GM21447 (cell line): ENCODE measurements around the gene PTPRH.
A peak's percentile ranks its signal among the peaks of the same experiment; 100 is the strongest.
"Not testable (repeated sequence)": the region's sequence is repeated elsewhere in the genome, so short reads cannot be mapped to it uniquely, and the experiment has no call there.

Source experiments
- ATAC-seq: cut with Tn5 transposase; IDR thresholded peaks from one replicate; pipeline ENCODE4 v1.9.1; 2021; ENCODE audit not compliant: unreplicated experiment

The PTPRH gene

DNA sequence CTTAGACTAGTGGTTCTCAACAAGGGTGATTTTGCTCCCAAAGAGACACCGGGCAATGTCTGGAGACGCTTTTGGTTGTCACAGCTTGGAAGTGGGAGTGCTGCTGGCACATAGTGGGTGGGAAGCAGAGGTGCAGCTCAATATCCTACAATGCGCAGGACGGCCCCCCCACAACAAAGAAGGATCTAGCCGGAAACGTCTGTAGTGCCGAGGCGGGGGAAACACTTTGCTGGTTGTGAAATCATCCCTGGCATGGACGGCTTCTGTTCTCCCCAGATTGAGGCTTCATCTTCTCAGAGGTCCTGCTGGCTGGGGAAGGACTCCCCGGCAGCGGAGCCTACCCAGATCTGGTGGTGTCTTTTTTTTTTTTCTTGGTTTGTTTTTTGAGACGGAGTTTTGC is 15.8 kb downstream of the PTPRH start:
- no peak for ATAC-seq

DNA sequence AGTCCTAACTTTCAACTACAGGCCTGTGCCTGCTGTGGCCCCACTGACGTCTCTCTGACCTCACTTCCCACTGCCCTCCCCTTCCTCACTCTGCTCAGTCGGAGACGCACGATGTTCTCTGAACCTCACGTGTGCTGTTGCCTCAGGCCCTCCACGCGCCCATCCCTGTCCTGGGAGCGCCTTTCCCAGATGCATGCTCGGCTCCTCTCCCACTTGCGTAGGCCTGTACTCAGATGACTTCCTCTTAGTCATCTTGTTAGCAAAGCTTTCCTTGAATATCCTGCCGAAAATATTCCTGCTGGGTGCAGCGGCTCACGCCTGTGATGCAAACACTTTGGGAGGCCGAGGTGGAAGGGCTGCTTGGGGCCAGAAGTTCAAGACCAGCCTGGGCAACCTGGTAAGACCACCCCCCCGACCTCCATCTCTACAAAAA is 19.9 kb downstream of the PTPRH start:
- no peak for ATAC-seq

DNA sequence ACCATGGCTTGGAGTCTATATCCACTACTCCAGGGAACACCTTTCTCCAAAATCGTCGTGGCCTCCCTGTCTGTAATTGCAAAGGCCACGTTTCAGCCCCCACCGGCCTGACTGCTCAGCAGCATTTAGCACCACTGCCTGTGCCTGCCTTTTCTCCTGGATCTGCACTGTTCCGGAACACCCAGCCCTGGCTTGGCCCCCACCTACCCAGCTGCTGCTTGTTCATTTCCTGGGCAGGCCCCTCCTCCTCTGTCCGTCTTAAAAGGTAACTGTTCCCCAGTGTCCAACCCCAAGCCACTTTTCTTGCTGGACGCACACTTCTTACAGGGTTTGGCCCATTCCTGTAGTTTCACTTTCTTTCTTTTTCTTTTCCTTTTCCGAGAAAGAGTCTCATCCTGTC is 20.7 kb downstream of the PTPRH start:
- no peak for ATAC-seq

DNA sequence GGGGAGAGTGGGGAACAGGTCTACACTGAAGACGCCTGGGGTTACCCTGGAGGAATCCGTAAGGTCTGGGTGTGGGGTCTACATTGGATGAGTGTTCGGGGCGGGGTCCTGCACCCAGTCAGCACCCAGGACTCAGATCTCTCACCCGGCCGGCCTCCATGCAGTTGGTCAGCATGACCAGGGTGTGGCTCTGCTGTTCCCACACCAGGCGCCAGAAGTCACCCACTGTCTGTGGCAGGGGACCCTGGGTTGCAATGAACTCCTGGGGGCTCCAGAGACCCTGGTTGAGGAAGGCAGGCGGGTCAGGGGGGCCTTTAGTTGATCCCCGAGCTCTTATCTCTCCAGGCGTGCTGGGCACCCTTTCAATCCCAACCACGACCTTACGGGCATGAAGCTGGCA is 23.2 kb downstream of the PTPRH start:
- ATAC-seq, result no peak

DNA sequence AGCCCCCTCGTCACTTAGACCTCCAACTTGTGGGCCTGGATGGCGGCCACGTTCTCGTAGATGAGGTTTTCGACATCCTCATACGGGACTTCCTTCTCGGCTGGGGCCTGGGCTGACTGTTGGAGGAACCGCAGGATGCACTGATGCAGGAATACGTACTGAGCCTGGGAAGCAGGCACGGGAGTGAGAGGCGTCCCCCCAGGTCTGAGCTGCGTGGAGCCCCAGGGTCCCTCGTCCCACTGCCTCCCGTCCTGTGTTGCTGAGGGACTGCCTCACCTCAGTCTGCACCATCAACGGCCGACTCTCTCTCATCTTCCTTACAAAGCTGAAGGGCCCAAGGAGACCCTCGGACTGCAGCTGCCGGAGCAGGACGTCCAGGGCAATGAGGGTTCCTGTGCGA is 27.6 kb downstream of the PTPRH start:
- no peak for ATAC-seq

DNA sequence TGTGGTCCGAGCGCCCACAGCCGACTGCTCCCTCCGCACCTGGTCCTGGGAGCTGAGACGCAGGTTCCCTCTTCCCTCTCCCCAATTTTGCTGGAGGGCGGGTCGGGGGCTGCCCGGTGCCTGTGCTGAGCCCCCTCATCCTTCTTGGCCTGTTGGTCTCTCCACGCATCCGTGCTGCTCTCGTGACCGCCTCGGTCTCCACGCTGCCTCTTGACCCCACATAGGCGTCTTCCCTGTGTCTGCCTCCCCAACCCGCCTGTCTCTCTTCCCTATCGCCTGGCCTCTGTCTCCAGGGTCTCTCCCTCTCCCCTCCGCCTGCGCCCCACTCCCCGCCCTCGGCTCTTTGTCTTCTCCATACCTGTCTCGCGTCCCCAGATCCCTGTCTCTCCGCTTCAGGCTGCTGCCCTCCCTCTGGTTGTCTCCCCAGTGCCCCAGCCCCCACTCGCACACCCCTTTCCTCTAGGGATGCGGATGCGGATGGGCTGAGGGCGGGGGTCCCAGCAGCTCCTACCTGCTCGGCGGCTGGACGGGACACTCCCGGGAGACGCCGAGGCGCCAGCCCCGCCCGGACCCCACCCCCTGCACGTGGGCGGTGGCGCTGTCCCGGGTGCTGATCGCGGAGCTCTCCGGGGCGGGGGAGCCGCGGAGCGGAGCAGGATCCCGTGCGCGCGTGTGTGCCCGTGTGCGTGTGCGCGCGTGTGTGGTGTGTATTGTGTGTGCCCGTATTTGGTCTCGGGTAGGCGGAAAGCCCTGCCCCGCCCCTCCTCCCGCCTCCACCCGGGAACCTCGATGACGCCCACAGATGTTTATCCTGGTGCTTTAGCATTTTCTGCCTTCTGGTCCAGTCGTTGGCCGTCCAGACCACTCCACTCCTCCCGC is 29.5 kb downstream of the PTPRH start, which contains the start of gene SYT5:
SYT5 (minus strand) TSS at position 684 of the 879 bp plus-strand sequence. CDS start 1,248 bp downstream, outside the sequence.
- ATAC-seq, result no peak

DNA sequence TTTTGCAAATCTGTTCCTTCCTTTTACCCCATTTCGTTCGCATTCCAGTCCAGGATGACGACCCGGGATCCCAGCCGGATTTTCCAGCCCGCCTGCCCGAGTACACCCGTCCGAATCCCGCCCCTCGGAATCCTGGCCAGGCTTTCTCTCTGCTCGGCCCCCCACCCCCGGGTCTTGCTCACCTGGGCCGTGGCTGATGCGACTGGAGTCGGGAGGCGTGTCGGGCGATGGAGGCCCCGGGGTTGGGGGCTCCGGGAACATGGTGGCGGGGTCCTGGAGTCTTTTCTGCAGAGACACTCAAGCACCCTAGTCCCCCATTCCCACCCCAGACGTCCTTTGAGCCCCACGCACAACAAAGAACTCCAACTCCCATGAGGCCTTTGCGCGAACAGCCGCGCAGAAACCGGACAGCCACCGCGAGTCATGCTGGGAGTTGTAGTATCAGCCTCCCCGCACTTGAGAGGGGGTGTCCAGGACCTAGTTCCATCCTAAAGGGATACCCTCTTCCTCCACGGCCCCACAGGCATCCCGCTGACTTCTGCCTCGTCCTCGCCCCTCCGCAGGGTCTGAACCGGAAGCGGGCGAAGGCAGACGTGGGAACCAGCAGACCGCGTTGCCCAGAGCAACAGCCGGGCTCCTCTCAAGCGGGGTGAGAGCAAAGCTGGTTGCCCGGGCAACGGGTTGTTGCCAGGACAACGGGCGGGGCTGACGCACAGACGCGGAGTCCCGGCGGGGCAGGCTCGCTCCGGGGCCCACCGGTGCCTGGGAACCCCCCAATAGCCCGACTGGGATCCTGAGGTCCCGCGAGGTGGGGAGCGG is 30.3 kb downstream of the PTPRH start:
- ATAC-seq, result peak; percentile 64

DNA sequence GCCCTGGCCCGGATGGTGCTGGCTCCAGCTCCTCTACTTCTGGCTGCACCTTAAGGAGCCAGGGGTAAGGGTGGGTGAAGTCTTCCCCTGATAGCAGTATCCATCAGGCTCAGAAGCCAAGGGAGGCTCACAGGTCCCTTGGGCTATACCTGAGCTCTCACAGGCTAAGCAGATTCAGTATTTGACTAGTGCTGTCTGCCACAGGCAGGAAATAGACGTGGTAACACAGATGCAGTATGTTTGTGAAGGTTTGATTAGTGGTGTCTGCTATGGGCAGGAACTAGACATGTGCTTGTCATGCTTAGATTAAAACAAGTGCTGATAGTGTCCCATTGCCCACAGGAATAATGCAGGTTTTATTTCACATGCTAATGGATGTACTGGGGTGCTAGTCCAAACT is 33.2 kb downstream of the PTPRH start:
- no peak for ATAC-seq

DNA sequence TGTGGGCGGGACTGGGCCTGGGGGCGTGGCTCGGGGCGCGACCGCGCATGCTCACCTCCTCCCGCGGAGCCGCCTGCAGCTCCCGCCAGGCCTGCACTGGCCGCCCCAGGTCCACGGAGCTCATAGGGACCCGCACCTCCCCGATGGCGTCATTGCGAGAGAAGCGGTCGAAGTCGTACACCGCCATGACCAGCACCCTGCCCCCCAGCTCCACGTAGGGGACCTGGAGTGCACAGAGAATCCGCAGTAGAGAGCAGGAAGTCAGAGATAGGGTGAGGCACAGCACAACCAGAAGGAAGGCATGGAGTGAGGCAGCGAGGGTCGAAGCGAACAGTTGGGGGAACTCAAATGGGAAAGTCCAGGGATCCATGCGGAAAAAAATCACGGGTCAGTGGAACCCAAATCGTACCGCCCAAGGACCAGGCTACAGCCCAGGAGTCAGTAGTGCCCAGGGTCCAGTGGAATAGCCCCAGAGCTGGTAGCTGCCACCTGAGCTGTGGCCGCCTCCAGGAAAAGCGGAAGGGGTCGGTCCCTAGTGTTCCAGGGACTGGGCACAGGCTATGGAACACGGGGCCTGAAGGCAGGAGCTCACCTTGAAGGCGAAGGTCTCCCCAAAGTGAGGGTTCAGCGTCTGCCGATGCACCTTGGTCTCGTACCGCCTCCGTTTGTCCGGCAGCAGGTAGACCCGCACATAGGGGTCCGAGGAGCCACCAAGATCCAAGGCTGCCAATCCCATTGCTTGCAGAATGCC is 34.0 kb downstream of the PTPRH start:
- ATAC-seq, result no peak

DNA sequence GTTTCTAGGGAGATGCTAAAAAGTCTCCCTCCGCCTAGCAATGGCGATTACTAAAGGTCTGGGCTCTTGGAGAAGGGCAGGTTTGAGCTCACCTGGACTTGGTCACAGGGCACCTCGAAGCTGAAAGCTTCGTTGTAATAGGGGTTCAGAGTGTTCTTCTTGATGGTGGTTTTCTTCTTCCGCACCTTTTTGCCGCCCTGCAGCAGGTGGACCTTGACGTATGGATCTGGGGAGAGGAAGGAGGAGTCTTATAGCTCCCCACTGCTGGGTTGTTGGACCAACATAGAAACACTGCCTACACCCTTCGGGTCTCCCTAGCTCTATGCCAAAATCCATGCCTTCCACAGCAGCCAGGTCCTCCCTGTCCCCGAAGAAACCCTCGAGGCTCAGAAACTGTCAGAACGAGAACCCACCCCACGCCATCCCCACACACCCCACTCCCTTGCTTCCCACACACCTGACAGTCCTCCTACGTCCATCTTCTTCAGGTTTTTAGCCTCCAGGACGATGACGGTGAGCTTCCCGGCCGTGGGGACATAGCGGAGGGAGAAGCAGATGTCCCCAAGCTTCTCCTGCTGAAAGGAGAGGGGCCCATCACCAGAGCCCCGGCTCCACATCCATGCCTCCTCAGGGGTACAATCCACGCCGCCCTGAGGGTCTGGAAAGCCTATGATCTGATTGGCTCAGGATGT is 34.7 kb downstream of the PTPRH start:
- ATAC-seq, result no peak

DNA sequence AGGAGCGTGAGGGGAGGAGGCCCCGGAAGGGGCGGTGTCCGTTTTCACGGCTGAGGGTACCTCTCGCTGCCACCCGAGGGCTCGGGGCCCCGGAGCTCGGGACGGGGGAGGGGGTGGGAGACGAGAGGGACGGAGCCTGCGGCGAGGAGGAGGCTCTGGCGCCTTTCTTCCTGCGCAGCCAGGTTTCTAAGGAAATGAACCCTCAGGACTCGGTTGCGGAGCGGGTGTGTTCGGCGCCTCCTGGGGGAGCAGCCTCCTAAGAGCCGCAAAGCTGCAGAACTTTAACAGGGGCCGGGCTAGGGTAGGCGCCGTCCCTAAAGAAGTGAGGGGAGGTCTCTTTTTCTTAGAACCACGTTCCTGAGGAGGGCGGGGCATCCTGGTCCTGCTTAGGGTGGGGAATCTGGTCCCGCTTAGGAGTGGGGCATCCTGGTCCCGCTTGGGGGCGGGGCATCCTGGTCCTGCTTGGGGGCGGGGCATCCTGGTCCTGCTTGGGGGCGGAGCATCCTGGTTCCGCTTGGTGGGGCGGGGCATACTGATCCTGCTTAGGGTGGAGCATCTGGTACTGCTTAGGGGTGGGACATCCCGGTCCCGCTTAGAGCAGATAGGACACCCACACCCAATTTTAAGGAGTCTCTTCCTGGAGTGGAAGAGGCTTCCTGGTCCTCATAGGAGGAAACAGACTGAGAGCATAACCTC is 35.4 kb downstream of the PTPRH start:
- ATAC-seq, result no peak

DNA sequence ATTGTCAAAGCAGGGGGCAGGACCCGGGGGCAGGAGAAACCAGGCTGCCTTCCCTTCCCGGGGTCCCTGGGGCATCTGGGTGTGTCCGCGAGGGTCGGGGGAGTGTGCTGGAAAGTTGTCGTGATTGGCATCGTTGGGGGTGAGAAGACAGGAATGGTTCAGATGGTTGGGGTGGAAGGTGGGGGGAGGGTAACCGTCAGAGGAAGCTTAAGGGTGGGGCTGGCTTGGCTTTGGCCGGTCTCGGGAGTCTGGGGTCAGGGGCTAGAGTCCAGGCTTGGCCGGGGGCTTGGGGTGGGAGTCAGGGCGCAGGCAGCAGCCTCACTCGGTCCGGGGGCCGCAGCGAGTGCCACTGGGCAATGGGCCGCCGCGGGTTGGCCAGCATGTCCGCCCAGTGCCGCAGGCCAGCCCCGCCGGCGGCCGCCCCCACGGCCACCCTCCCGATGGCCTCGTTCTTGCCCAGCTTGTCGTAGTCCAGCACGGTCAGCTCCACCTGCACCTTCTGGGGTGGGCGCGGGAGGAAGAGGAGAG is 36.1 kb downstream of the PTPRH start:
- no peak for ATAC-seq

DNA sequence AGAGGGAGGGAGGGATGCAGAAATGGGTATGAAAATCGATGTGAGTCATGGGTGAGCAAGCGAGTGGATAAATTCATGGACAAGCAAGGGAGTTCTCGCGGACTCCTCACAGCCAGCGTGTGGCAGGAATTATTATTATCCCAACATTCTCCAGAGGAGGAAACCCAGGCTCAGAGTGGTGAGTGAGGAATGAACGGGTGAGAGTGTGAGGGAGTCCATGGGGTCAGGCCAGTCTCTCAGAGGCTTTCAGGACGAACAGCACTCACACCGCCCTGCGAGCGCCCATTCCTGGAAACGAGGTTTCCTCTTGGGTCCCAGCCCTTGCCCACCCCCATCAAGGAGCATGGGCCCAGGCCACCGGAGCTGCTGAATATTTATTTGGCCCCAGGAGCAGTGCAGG is 36.6 kb downstream of the PTPRH start:
- no peak for ATAC-seq

DNA sequence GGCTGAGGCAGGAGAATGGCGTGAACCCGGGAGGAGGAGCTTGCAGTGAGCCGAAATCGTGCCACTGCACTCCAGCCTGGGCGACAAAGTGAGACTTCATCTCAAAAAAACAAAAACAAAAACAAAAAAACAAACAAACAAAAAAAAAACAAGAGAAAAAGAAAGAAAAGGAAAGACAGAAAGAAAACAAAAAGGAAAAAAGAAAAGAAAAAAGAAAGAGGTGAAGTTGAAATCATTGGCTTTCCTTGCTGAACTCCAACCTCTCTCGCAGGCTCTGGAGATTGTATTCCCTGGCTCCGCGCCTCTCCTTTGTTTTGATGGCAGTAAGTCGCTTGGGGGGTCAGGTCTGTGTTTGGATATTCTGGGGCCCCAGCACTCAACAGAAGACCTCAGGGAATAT is 37.0 kb downstream of the PTPRH start:
- not testable (repeated sequence) for ATAC-seq

DNA sequence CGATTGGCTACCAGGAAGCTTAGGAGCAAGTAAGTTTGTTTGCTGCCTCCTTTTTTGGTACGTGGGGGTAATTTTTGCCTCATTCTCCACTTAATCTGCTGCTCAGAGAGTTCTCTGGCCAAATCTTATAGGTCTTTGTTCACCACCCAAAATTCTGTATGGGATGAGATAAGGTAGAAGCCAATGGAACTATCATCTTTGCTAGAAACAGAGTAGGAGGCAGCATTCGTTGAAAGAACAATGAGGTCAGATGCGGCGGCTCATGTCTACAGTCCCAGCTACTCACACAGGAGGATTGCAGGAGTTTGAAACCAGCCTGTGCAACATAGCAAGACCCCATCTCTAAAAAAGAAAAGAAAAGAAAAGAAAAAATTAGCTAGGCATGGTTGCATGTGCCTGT is 37.9 kb downstream of the PTPRH start:
- ATAC-seq, result no peak

DNA sequence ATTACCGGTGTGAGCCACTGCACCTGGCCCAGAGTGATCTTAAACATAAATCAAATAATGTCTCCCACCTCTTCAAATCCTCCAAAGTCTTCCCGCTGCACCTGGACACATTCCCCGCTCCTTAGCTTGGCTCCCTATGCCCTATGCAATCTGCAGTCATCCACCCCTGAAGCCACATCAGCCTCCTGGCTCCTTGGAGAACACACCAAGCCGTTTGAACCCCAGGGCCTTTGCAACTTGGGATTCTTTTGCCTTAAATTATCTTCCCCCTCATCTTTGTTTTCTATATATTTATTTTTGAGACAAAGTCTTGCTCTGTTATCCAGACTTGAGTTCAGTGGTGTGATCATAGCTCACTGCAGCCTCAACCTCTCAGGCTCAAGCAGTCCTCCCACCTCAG is 40.2 kb downstream of the PTPRH start:
- ATAC-seq, result no peak

DNA sequence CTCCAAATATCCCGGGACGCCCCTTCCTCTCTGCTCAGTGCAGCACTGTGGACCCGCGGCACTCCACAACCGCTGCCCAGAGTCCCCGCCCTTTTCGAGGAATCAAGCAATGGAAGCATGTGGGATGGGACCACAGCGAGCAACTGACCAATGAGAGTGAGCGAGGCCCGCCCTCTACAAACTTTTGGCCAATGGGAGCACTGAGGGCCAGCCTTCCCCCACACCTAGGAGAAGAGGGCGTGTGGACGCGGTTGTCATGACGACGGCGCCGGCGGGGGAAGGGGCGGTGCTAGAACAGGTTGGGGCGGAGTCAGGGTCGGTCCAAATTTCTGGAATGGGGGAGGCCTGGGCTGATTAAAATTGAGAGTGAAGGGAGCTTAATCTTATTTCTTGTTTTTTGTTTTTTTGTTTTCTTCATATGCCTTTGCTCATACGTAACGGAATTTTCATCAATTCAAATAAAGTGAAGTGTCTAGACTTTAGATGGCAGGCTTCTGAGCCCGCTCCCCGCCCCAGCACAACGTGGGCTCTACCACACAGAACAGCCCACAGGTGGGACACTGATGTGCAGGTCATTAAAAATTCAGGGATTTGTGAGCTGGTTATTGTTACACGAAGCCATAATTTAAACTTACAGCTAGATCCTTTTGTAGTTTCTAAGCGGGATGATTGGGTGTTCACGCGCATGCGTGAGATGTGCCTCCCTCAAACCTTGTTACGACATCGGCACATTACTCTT is 42.6 kb downstream of the PTPRH start, which contains the start of gene DNAAF3:
DNAAF3 (minus strand) TSS at position 84 of the 739 bp plus-strand sequence. CDS start 200 bp downstream, outside the sequence.
- peak; percentile 93 for ATAC-seq

DNA sequence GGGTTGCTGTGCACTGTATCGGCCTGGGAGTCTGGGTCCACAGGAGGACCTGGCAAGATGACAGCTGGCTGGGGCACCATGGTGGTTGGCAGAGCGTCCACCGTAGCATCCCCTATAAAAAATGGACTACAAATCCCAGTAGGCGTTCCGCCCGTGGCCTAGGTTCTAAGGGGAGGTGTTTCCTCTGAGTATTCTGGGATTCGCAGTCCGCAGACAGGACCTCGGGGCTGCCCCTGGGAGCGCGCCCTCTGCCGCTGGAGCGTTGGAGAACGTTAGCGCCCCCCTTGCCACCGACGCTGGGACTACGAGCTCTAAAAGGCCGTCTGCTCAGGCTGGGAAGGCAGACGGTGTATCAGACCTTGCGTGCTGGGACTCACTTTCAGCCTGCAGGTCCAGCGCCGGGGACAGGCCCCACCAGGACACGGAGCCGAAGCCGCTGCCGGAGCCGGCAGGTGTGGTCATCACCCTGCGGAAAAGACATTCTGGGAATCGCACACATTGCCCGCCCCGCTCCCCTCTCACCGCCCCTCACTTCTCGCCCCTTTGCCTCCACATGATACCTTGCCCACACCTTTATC is 43.3 kb downstream of the PTPRH start:
- ATAC-seq, result peak; percentile 19
